SU-DHL-6 (cell line): ENCODE results near the gene SLC22A15.

Experiments used
- CTCF ChIP-seq: fragments of 200-600 bp; sonication (generic); IDR thresholded peaks from one replicate; pipeline ENCODE4 v1.5.1; 2017; ENCODE audit warnings: antibody characterized with exemption, mild to moderate bottlenecking, low read length, moderate library complexity; ENCODE audit not compliant: insufficient read depth, poor library complexity, severe bottlenecking
- EZH2phosphoT487 ChIP-seq: fragments of 200-600 bp; sonication (generic), shearing (Covaris generic); conservative IDR thresholded peaks from 2 replicates; pipeline ENCODE4 v1.6.1; 2018; ENCODE audit warnings: mild to moderate bottlenecking, antibody characterized with exemption, low read length, moderate library complexity, mixed read lengths

- TF ChIP-seq CTCF, result no peak
- TF ChIP-seq EZH2phosphoT487, result no peak
Observed at GRCh38 chr1:115969509-115969908, 6.8 kb upstream of the SLC22A15 start.
